Activated CD8-positive, alpha-beta memory T cell treated with anti-CD3 and anti-CD28 coated beads, Interleukin-2, amount 50 U/mL, for 4 hours (primary cell): ENCODE results near the gene HTR6.
"Not testable (repeated sequence)": the region's sequence is repeated elsewhere in the genome, so short reads cannot be mapped to it uniquely, and the experiment has no call there.

Source experiments
- DNase-seq: peaks from one replicate; pipeline ENCODE4 v3.0.0-alpha.2; 2020

HTR6 gene

DNA sequence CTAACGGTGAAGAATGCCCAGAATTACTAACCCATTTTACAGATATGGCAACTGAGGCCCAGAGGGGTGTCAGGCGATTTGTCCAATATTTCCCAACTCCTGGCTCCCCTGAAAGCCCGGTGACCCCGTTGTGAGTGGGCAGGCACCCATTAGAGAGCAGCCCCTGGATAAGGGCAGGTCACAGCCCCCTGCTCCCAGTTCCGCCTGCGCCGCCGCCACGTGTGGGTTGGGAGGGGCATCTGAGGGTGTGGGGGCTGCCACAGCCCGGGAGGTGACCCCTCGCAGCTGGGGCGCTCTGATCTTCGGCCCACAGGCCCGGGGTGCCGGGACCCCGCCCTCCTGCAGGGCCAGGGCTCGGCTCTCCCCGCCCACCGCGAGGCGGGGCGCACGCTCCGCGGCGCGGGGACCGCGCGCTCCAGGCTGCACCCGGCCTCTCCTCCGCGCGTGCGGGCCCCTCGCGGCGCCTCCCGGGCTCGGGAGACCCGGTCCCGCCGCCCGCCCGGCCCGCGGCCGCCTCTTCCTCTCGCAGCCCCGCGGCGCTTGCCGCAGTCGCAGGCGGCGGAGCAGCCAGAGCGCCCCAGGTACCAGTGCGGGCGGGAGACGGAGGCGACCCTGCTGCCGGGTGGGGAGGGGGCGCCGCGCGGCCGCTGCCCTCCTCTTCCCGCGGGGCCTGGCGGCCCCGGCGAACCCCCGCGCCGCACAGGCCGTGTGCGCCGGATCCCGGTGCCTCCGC is at the start of gene HTR6:
TSS of gene HTR6 (plus strand) at position 423 of the 733 bp plus-strand sequence. CDS start 879 bp downstream, outside the sequence.
- peak; percentile 35 for DNase-seq

DNA sequence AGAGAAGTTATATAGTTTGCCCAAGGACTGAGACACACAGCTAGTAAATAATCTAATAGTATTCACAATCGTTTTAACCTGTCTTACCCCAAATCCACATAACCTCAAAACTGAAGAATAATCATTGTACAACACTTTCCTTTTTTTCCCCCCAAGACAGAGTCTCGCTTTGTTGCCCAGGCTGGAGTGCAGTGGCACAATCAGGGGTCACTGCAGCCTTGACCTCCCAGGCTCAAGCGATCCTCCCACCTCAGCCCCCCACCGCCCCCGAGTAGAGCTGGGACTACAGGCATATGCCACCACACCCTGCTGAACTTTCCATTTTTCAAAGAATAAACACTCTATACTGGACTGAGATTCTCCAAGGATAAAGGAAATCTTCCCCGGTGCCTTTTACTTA is 49.2 kb upstream of the HTR6 start:
- DNase-seq = no peak

DNA sequence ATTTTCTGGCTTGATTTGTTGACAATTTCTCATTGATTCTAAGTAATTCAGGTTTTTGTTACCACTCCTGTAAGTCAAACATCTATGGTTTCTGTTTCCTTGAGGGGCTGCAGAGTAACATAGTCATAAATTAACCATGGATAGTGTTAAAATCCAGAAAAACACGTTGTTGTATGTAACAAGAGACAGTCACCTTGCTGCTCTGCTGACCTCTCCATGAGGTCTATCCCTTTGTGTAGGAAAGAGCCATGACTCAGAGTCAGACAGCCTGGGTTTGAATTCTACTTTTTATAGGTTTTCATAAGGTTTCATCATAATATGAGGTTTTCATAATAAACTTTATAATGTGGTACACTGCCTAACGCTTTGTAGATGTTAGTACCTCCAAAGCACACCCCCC is 48.2 kb upstream of the HTR6 start:
- DNase-seq = no peak

DNA sequence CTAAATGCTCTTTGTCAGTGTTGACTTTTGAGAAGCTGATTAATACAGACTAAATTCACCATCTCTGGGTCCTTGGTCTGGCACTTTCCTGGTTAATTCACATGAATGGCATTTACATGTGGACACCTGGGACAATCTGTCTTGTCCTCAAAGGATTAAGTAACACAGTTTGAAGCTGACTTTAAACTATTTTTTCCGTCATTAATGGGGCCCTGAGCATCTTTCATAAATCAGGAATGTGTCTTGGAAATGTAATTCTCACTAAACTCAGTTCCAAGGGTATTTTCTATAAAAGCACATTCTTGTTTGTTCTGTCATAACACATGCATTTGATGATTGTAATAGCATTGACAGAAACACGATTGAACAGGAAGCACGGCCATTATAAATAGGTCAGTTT is 47.3 kb upstream of the HTR6 start:
- no peak for DNase-seq

DNA sequence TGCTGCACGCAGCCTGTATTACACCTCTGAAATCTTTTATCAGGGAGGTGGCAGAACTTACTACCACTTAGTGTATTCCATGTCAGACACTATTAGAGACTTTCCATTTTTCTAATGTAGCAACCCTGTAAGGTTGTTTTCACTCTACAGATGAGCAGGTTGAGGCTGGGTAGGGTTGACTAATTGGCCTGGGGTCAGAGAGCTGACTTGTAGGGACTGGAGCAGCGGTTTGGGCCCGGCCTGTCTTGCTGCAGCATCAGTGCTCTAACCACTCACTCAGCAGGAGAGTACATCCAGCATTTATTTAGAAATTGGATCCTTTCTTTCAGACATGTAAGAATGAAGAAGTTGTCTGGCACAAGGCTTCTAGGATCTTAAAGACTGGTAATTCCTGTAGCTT is 46.2 kb upstream of the HTR6 start:
- DNase-seq = no peak

DNA sequence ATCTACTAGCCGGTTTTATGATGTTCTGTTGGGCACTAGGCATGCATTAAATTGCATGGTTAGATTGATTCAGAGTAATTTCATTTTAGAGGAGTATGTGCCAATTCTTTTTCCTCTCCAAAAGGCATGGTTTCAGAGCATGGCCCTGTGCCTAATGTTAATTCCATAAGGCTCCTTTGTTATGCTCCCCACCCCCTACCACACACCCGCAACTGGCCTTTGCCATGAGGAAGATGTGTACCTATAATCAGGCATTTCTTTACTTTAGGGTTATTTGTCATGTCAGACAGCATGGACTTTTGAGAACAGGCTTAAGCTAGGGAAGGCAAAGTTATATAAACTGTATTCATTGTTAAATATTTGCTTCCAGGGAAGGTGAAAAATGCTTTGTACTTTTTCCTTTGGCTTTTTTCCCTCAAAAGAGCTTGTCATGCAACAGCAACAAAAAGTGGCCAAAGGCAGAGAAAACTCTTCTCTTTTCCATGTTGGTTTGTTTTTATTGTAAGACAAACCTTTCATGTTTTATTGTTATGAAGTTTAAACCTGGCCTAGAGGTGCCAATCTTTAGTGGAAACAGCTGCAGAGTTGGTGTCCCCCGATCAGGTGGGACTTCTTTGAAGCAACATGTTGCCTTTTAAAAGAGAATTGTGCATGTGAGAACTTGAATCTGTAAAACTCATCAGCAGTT is 44.8 kb upstream of the HTR6 start:
- no peak for DNase-seq

DNA sequence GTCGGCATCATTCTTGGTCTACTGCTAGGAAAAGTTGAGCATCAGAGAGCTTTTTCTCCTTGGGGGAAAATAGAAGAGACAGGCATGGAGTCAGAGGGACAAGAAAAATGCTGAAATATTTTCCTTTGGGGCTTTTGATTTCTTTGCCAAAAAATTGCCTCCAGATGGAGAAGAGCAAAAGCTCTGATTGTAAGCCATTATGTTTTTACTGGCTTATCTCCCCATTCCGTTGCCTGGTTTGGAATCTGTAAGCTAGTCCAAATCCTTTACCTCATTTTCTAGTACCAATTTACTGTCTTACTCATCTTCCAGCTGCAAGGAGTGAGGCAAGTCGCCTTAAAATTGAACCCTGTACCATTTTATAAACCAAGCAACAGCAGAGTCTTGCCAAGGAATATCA is 43.9 kb upstream of the HTR6 start:
- DNase-seq = no peak

DNA sequence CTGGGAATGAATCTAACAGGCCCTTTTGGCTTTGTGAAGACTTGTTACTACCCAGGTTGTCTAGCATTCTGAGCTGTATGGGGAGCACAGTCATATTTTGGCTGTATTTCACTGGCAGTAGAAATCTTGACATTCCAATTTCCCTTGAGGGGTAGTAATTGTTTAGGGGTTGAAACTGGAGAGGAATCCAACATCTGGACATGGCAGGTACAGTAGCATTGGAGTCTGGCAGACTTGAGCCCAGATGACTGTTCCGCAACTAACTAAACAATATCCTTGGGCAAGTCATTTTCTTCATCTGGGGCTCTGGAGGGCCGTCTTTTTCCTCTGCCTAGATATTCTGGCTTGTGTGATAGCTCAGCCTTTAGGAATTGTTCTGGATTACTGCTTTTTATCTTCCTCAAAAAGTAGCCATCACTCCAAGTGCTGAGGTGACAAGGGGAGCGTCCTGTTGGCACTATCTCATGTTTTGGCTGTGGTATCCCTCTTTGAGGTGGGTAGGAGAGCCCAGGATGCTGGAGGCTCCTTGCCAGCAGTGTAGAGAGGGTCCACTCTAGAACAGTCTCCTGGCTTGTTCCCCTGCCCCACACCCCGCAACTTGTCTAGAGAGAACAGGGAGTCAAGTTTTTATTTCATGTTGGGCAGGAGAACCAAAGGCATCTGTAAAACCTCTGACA is 43.3 kb upstream of the HTR6 start:
- DNase-seq = no peak

DNA sequence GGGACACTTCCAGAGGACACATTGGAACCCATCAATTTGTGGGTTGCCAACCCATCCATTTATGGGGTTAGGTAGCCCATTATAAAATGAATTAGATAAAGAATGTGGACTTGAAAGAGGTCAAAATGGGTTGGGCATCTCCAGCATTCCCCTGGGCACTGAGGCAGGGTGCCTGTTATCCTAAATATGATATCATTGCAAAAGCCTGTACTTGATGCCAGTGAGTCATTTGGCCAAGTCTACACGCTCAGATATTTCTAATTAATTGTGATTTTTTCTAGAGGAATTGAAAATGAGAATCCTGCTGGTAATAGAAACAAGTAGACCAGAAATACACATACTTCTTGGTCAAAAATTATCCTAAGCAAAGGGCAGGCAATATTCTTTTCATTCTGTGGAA is 42.5 kb upstream of the HTR6 start:
- DNase-seq = no peak

DNA sequence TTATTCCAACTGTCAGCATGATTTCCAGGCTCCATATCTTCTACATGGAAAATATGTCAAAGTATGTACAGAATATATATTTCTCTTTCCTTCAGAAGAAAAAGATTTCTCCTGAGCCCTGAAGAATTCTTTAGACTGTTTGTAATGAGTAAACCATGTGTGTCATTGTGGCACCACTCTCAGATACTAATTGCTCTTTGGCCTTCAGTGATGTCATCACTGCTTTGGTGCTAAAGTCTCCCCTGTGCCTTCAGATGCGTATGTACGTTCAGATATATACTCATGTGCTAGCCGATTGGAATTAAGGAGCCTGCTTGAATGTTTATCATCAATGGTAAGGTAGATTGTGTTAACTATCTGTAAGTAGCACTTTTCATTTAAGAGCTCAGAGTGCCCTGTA is 41.2 kb upstream of the HTR6 start:
- DNase-seq = no peak

DNA sequence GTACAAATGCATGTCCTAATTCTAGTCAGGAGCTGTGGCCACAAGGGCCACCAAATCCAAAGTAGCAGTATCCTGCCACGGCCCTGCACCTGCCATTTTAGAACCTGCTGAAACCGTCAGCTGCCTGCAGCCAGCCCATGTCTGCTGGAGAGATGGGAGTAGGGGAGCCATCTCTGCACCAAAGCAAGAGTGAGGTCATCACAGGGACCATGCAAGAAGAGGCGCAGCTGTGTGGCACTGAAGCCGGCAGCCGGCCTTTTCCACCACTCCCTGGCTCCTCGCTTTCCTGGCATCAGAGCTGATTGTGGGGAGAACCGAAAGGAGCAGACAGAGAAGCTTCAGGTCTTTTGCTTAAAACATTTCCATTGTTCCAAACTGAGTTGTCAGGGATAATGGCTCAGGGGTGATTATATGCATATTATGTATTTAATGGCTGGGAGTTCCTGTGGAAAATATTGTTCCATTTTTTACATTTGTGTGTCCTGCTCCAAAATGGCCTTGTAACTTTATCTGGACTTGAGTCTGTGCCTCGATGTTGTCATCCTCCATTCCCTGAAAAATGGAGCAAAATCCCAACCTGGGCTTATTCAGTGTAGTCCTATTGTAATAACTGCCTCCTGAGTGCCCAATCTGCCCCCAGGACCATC is 39.3 kb upstream of the HTR6 start:
- no peak for DNase-seq

DNA sequence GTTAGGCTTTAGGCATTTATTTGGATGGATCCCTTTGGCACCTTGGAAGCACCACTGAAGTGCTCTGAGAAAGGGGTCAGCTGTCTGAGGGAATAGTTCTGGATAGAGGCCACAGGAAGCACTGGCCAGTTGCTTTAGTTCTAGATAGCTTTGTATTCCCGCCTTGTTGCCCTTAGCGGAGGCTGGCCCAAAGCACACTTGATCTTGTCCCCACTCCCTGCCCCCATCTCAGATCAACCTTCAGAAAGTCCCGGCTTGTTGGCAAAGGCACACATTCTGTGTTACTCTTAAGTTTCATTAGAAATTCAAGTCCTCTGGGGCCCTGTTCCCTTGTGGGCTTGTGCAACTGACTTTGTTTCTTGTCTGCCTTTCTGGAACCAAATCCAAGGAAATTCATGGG is 35.8 kb upstream of the HTR6 start:
- no peak for DNase-seq

DNA sequence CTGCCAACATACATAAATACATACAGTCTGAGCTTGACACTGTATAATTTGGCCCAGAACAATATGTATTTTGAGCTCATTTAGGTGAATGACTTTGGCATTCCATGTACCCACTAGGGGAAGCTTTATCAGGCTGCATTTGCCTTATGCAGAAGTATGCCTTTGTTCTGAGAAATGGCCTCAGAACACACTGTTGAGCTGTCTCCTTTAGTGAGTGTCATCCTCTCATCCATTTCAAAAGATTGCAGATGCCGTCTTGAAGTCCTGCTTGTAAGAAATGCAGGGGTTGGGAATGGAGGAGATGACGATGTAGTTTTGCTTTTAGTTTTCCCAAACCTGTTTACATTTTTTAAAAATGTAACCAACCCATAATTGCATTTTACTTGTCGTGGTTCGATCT is 35.3 kb upstream of the HTR6 start:
- no peak for DNase-seq

DNA sequence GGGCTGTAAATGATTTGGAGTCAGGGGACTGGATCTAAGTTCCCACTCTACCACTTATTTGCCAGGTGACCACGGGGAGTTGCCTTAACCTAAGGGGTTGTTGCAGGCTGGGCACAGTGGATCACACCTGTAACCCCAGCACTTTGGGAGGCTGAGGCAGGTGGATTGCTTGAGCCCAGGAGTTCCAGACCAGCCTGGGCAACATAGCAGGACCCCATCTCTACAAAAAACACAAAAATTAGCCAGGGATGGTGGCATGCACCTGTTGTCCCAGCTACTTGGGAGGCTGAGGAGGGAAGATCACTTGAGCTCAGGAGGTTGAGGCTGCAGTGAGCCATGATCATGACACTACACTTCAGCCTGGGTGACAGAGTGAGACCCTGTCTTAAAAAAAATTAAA is 34.5 kb upstream of the HTR6 start:
- not testable (repeated sequence) for DNase-seq

DNA sequence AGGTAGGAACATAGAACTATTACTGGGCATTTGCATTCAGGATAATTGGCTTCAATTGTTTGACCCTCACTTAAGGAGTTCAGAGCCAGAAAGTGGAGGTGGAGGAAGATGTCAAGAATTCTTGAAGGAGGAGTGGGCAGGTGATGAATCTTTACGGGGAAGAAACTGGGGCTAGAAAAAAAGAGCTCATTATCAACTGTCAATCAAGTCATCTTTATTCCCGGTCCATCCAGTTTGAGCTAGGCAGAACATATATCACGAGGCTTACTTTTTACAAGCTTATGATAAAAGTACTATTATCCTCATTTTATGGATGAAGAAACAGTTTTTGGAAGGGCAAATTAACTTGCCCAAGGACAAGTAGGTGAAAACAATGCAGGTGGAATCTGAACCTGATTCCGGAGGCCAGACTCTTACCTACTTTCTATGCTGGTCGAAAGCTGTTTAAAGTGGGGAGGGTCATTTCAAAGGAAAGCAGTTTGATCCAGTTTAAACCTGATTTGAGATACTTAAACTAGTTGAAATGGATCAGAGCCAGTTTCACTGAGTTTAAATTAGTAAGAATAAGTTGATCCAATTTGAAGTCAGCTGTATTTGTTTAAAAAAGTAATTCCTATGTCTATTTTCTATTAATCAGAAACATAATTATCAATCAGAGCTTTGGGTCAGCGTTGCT is 33.8 kb upstream of the HTR6 start:
- no peak for DNase-seq

DNA sequence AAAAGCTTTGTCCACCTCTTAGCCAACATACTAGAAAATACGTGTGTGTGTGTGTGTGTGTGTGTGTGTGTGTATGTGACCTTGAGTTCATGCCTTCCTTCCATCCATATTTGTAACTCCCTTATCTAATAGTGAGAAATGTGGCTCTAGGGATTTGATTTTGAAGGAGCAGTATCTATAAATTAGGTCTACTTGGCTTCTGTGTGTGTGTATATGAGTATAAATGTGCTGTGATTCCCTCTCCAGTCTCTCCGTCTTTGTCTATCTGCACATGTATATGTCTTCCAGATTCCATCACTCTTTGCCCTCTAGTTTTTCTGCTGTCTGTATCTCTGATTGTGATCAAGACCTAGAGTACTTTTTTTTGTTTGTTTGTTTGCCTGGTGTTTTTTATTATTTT is 32.5 kb upstream of the HTR6 start:
- no peak for DNase-seq

DNA sequence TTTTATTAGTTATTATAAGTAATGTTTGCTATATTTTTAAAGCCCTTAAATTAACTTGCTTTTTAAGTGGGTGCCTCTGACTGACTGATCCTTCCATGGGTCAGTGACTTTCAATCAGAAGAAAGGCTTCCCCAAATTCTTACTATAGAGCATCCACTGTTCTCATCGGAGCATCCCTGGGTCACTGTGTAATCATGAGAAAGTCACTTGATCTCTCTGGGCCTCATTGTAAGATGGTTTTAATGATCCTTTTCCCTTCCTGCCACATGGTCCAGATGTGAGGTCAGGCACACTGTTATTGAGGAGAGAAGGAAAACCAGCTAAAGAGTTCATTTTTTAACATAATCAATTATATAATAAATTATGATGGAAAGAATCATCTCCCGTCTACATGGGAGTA is 31.6 kb upstream of the HTR6 start:
- DNase-seq = no peak

DNA sequence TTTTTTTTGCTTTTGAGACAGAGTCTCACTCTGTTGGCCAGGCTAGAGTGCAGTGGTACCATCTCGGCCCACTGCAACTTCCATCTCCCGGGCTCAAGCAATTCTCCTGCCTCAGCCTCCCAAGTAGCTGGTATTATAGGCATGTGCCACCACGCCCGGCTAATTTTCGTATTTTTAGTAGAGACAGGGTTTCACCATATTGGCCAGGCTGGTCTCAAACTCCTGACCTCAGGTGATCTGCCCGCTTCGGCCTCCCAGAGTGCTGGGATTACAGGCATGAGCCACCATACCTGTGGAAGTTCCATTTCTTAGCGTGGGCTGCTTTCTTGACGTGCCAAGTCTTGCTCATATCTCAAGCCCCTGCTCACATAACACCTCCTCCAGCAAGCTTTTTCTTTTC is 29.6 kb upstream of the HTR6 start:
- DNase-seq = not testable (repeated sequence)

DNA sequence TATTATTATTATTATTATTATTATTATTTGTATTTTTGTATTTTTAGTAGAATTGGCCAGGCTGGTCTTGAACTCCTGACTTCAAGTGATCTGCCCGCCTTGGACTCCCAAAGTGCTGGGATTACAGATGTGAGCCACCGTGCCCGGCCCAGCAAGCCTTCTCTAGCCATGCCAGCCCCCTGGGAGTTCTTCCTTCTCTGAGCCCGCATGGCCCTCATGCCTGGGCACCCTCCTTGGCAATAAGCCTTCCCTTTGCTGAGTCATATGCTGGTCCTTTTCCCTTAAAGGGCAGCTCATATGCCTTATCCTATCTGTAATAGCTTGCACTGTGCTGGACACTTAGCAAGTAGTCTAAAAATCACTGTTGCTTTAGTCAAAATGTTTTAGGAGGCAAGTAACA is 29.0 kb upstream of the HTR6 start:
- DNase-seq = no peak

DNA sequence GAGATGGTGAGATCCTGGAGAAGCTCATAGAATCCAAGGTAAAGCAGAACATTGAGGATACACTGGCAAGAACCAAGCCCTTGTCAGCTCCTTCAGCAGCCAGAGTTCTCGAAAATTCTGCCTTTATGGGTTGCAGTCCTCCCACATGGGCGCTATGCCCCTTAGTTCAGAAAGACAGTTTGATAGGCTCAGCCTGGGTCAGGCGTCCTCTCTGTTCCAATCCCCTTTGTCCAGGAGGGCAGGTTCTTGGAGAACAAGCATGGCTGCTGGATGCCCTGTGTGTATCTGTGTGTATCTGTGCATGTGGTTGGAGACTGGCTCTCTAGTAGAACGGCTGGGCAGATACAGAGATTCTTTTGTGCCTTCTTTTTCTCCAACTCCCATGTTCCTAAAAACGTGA is 28.6 kb upstream of the HTR6 start:
- DNase-seq = no peak

DNA sequence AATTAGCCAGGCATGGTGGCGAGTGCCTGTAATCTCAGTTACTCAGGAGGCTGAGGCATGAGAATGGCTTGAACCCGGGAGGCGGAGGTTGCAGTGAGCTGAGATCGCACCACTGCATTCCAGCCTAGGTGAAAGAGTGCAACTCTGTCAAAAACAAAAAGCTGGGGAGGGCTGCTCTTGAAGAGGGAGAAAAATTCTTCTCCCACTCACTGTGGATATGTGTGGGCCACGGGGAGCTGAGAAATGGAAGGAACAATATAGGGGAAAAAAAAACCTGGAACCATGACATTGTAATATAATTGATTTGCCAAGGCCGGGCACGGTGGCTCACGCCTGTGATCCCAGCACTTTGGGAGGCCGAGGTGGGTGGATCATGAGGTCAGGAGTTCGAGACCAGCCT is 27.9 kb upstream of the HTR6 start:
- DNase-seq = not testable (repeated sequence)

DNA sequence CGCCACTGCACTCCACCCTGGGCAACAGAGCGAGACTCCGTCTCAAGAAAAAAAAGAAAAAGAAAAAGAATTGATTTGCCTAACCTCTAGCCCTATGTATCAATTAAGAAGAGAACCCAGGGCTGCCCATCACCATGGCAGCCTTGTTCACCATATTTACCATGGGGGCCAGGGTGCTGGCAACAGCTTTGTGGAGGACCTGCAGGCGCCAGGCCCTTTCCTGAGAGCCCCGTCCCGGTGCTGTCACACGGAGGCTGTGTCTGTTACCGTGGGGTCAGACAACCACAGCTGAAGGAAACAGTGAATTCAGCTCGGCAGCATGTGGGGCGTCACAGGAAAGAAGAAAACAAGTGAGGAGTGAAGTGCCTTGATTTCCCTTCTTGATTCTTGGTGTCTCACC is 27.1 kb upstream of the HTR6 start:
- no peak for DNase-seq

DNA sequence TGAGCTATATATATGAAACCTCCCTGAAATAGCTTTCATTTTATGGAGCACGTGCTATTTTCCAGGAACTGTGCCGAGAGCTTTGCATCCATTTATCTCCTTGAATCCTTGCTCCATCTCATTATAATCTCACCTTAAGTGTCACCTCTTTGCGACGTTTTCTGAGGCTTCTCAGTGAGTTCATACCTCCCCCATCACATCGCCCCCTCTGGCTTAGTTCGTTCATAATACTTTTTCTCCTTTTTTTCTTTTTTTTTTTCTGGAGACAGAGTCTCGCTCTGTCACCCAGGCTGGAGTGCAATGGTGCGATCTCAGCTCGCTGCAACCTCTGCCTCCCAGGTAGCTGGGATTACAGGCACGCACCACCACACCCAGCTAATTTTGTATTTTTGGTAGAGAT is 25.4 kb upstream of the HTR6 start:
- not testable (repeated sequence) for DNase-seq
